Hematopoietic multipotent progenitor cell (in vitro differentiated cells): Measurements from ENCODE around the gene PCTP. TPM values are rescaled to one million over a fixed set of nuclear protein-coding genes. Genes with fewer than 3 reads are reported as not detected.

Source experiments
- DNase-seq, 3 donors: peaks; one replicate each; pipeline ENCODE4 v3.0.0-alpha.2; 2011 to 2015; ENCODE audit warnings: low read depth in 2 of 3, low spot score in 2 of 3
- total RNA-seq: library from RNA; depleted of rRNA; stranded (reverse); fragments of >200 nt; gene quantifications from one replicate; pipeline ENCODE4 v1.2.3, GENCODE V29; 2012

Gene PCTP
- 18.6 TPM for total RNA-seq

- peak; percentile 19 to 89 (median 83) for DNase-seq
Observed at GRCh38 chr17:55750750-55751657, at the start of gene PCTP. Gene PCTP (plus strand): TSS chr17:55751051. CDS start chr17:55751104, 53 bp downstream.

GRCh38 chr17:55702150-55702549 is 48.7 kb upstream of the PCTP start:
- no peak for DNase-seq

DNA sequence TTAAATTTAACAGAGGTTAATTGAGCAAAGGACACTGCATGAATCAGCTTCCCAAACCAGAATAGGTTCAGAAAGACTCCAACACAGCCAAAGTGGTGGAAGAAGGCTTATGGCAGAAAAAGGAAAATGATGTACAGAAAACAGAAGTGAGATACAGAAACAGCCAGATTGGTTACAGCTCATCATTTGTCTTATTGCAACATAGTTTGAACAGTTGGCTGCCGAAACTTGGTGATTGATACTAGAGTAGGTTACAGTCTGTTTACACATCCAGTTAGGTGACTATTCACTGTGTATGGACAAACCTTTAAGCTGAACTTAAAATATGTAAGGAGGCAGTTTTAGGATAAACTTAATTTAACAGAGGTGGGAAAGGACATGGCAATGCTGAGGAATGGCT is 46.5 kb upstream of the PCTP start:
- DNase-seq = no peak

GRCh38 chr17:55705847-55706246 is 45.0 kb upstream of the PCTP start:
- DNase-seq = no peak

- no peak for DNase-seq
Observed at GRCh38 chr17:55706808-55707773, 43.8 kb upstream of the PCTP start.

- DNase-seq = no peak
Observed at GRCh38 chr17:55708175-55708974, 42.5 kb upstream of the PCTP start.

DNA sequence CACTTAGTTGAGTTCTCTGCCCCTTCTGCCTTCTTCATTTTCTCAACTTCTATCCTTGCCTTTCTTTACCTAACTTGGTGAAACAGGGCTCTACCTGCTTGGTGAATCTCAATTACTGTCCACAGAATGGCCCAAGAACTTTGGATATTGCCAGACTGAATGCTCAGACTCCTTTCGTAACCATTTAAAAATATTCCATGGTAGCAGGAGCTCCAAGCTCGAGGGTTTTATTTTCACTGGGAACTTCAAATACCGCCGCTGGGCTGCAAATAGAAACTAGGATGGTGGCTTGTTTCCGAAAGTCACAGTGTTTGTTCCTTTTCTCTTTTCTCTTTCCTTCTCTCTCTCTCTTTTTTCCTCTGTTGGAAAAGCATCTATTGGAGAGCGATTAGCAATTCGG is 41.4 kb upstream of the PCTP start:
- no peak for DNase-seq

DNA sequence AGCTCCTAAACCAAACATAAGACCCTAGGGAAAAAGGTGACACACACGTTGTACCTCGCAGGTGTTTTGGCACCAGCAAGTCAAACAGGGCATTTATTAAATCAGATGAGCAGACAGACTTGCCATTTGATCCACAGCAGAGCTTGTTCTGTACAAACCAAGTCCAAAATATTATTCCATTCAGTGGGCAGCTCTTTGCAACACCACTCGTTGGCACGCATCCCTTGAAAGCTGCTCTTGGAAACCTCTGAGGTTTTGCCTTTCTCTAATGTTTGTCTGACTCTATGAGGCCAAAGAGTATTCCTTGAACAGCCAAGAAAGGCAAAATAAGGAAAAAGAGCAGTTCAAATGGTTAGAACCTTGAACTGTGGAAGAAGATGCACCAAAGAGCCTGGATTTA is 40.9 kb upstream of the PCTP start:
- DNase-seq = no peak

DNA sequence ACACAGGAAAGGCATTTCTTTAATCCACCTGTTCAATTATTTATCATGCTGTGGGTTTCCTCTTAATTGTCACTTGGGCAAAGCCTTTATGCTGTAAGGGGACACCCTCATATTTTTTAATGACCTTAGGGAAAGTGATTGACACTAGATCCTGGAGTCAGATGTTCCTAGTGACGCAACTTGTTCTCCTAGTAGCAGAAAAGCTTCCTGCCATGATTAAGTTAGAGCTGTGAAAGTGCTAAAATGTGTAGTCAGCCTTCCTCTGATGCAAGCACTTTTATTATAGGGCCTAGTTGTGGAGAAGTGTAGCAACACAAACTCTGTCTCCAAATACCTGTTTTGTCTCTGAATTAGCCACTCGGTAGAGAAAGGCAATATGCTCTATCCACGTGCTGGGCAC is 40.4 kb upstream of the PCTP start:
- no peak for DNase-seq

- peak in 1 of 3 donors; percentile 26 for DNase-seq
Observed at GRCh38 chr17:55710829-55711496, 39.9 kb upstream of the PCTP start.

DNA sequence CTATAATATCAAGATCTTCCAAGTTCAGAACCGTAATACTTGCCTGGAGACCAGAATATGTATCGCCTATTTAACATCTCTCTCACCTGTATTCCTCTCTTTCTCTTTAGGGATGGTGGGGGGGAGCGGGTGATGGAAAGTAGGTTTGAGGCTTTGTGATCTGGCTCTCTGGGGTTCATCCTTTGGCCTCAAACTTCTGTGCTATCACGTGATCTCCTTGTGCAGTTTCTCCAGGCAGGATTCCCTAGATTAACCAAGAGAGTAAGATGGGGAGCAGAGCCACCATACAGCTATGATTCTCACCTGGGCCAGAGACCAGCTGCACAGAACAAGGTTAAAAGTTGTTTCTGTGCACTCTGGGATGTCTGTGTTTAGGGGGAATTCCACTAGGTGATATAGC is 33.4 kb upstream of the PCTP start:
- no peak for DNase-seq

- peak; percentile 16 to 82 (median 51) for DNase-seq
Observed at GRCh38 chr17:55717898-55718735, 32.7 kb upstream of the PCTP start.

DNA sequence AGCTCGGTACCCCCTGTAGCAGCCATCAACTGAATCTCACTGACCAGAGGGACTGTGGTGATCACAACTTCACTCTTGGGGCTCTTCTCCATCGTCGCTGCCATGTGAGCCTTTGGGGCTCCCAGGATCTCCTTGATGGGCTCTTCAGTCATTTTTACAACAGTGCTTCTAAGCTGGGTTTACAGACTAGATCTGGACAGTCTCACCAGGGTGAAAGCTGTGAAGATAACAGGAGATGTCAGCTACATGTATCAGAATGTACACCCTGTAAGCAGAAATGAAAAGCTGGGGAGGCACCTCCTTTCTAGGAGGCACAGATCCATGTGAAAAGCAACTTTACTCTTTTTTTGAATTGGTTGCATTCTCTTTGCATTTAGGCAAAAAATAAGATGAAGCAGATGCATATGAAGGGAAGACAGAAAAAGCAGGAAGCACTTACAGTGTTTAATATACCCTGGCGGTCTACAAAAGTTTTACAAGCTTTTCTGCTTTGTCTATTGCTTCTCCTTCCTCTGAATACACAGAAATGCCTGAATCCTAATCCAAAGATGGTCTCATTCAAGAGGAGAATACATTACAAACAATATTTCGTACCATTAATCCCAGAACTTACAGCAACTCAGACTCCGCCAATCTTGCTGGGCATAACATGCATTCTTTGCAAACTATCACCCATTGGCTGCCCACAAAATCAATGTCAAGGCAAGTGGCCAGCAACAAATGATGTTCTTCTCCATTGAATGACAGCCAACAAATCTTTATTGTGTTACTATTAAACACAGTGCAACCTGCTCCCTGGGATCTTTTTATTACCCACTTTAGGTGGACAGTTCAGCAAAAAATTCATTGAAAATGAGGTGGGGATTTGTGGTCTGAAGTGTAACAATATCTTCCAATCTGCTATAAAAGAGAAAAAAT is 29.7 kb upstream of the PCTP start:
- DNase-seq = no peak

DNA sequence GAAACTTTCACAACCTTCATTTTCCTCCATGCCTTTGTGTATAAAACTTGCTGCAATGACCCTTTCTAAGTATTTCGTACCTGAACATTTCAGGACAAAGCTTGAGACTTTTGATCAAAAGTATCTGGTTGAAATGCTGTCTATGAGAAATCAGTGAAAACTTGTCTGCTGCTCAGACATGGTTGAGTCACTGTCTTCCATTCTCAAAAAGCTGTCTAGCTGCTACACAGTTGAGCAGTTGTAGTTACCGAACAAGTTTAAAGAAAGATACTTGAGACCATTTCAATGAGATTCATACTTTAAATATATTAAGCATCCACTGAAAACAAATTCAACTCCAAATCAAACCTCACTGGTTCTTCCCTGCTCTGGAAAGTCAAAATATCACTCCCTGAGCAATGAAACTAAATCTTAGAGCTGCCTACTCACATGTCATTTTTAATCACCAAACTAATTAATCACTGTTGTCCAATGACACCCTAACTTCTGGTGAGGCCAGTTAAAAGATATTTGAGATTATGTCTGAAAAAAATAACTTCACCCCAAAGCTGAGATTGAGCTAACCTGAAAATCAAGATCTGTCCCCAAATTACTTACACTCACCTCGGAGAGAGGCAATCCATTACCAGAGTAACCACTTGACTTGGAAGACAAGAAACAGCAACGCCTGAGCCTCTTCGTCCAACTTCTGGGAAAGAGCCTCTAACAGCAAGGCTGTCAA is 28.7 kb upstream of the PCTP start:
- DNase-seq = no peak

DNA sequence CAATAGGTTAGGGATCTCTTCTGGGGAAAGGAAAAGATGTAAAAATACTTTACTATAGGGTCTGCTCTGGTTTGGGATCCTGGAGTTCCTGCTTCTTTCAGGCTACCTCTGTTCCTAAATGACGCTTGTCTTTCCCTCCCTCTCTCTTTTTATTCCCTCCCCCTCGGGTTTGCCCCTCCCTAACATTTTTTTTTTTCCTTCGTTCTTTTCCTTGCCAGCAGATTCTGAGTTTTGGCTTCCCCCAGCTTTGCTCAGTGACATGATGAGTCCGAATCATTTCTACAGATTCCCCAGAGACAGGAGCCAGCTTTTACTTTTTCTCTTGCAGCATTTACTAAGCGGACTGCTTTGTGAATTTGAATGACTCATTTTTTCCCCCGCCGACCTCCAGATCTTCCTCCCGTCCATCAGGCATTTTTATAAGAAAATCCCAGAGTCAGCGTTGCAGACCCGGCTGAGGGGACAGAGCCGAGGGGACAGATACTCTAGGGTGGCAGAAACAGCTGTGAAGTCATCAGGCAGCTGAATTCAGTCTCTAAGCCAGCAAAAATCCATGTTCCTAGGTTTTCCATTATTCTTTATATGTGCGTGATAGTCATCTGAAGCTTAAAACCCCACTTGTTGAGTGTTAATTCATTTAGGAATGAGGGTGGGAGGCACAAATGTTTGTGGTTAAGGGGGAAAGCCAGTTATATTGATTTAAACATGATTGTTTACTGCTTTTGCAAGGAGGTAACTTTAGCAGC is 27.9 kb upstream of the PCTP start, which contains the start of gene TMEM100:
Gene TMEM100 (minus strand): TSS at position 123 of the 746 bp plus-strand sequence. CDS start 1,794 bp downstream, outside the sequence.
- DNase-seq = peak in 2 of 3 donors; percentile 29 to 52

DNA sequence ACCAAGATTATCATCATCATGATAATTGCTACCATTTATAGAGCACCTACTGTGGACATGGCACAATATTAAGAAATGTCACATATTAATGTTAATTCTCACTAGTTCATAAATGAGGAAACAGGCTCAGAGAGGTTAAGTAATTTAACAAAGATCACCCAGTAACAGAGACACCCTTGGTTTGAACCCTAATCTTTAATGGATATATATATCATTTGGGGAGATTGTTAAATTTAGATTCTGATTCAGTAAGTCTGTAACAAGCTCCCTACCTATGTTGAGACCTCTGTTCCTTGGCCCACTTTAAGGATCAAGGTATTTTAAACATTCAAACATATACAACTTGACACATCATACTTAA is 27.4 kb upstream of the PCTP start:
- DNase-seq = no peak

DNA sequence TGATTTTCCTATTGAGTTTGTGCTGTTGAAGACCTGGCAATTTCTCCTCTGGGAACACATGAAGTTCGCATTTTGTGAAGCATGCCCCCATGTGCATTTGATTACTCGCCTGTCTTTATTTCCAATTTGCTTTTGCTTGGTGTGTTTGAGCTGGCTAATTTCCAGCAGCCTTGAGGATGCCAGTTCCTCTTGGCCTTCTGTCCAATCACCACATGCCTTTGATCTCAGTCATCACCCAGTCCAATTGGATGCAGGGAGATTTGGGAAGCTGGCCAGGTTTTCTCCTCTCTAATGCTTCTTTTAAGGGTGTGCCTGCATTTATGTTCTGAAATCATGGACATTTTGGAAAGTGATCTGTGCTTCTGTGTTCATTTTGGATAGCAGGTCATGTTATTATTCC is 24.4 kb upstream of the PCTP start:
- no peak for DNase-seq
